ENCODE data around the gene SLC18A2.

GRCh38 chr10:117312430-117312829, 71.5 kb downstream of the SLC18A2 start:
- no peak for TF ChIP-seq CTCF (conservative IDR thresholded peaks at IDR 0.05 in 1 of 2, IDR thresholded peaks at IDR 0.05 in 1 of 2; ENCODE audit: low read depth in 1 of 2, low read length in 2 of 2)
- TF ChIP-seq EZH2 (IDR thresholded peaks at IDR 0.05; ENCODE audit: low read length, missing control alignments): no peak

Measured in fibroblast of lung (primary cell).